ENCODE data around the gene RBFOX1.

RBFOX1 gene

GRCh38 chr16:7755347-7755882 is 422.8 kb downstream of the RBFOX1 start:
- no peak for DNase-seq (ENCODE audit: low read depth in 1 of 2, low spot score in 1 of 2)
